Measurements from ENCODE around the gene QRICH2.

GRCh38 chr17:76296889-76297288 lies 11.2 kb downstream of the QRICH2 start:
- TF ChIP-seq DPF2 (IDR thresholded peaks at IDR 0.05) (no peak), CEBPB (IDR thresholded peaks at IDR 0.05; ENCODE audit: borderline replicate concordance in 1 of 2, low read depth in 2 of 2, low read length in 2 of 2) (no peak), CHD4 (IDR thresholded peaks at IDR 0.05) (no peak), POLR2AphosphoS5 (IDR thresholded peaks at IDR 0.05; ENCODE audit: low read length) (no peak), SMC3 (IDR thresholded peaks at IDR 0.05; ENCODE audit: borderline replicate concordance, low read length) (no peak), E4F1 (IDR thresholded peaks at IDR 0.05; ENCODE audit: borderline replicate concordance, partially characterized antibody) (no peak), CTCF (IDR thresholded peaks at IDR 0.05 in 2 of 3, conservative IDR thresholded peaks at IDR 0.05 in 1 of 3; ENCODE audit: control insufficient read depth in 2 of 3, extremely low read depth in 1 of 3, insufficient read depth in 1 of 3, low read depth in 3 of 3, low read length in 3 of 3) (no peak), KDM1A (IDR thresholded peaks at IDR 0.05; ENCODE audit: borderline replicate concordance) (no peak), JUND (IDR thresholded peaks at IDR 0.05; ENCODE audit: low read depth, low read length) (no peak), POU2F2 (IDR thresholded peaks at IDR 0.05; ENCODE audit: borderline replicate concordance, low read depth, low read length) (no peak), SP1 (IDR thresholded peaks at IDR 0.05; ENCODE audit: low read depth, low read length) (no peak), BRCA1 (IDR thresholded peaks at IDR 0.05; ENCODE audit: low read depth, low read length) (no peak), MXI1 (IDR thresholded peaks at IDR 0.05; ENCODE audit: low read depth, low read length) (no peak), EZH2 (IDR thresholded peaks at IDR 0.05; ENCODE audit: borderline replicate concordance, control insufficient read depth, low read depth, low read length) (no peak)
